GM21737 (cell line): Measurements from ENCODE around the gene CACNG1.

Experiments used
- ATAC-seq: cut with Tn5 transposase; IDR thresholded peaks from one replicate; pipeline ENCODE4 v1.9.1; 2021; ENCODE audit warnings: mild to moderate bottlenecking, moderate library complexity; ENCODE audit not compliant: unreplicated experiment

The CACNG1 gene

GRCh38 chr17:67051155-67051538, 6.8 kb downstream of the CACNG1 start:
- ATAC-seq = no peak

GRCh38 chr17:67051837-67052236, 7.5 kb downstream of the CACNG1 start:
- no peak for ATAC-seq

GRCh38 chr17:67052720-67053437, 8.5 kb downstream of the CACNG1 start:
- no peak for ATAC-seq

- no peak for ATAC-seq
Observed at GRCh38 chr17:67053438-67054000, 9.2 kb downstream of the CACNG1 start.

- ATAC-seq = no peak
Observed at GRCh38 chr17:67054011-67054591, 9.7 kb downstream of the CACNG1 start.

- no peak for ATAC-seq
Observed at GRCh38 chr17:67054608-67055007, 10.3 kb downstream of the CACNG1 start.

- ATAC-seq = no peak
Observed at GRCh38 chr17:67055041-67055443, 10.7 kb downstream of the CACNG1 start.

- ATAC-seq = no peak
Observed at GRCh38 chr17:67055811-67056745, 11.7 kb downstream of the CACNG1 start.

- ATAC-seq = no peak
Observed at GRCh38 chr17:67056746-67057490, 12.6 kb downstream of the CACNG1 start.

- ATAC-seq = no peak
Observed at GRCh38 chr17:67058036-67058435, 13.7 kb downstream of the CACNG1 start.

- ATAC-seq = no peak
Observed at GRCh38 chr17:67059372-67059771, 15.0 kb downstream of the CACNG1 start.

GRCh38 chr17:67063141-67063540, 18.8 kb downstream of the CACNG1 start:
- ATAC-seq = no peak

- no peak for ATAC-seq
Observed at GRCh38 chr17:67066717-67067116, 22.4 kb downstream of the CACNG1 start.

- ATAC-seq = no peak
Observed at GRCh38 chr17:67067571-67068482, 23.5 kb downstream of the CACNG1 start.

GRCh38 chr17:67068999-67069398, 24.6 kb downstream of the CACNG1 start:
- no peak for ATAC-seq

GRCh38 chr17:67069603-67070136, 25.3 kb downstream of the CACNG1 start:
- no peak for ATAC-seq

- no peak for ATAC-seq
Observed at GRCh38 chr17:67071595-67071994, 27.2 kb downstream of the CACNG1 start.

GRCh38 chr17:67072885-67073284, 28.5 kb downstream of the CACNG1 start:
- no peak for ATAC-seq

GRCh38 chr17:67074781-67075180, 30.4 kb downstream of the CACNG1 start:
- no peak for ATAC-seq
